Endodermal cell (in vitro differentiated cells): ENCODE measurements around the gene CCDC88C. TPM values are rescaled to one million over a fixed set of nuclear protein-coding genes. Genes with fewer than 3 reads are reported as not detected.

ENCODE experiments used
- DNase-seq: peaks from one replicate; pipeline ENCODE4 v3.0.0-alpha.2; 2017
- H3K27ac ChIP-seq: 2 replicates; pipeline ENCODE4 v1.5.1; 2013; ENCODE audit warnings: mild to moderate bottlenecking, low read depth, low read length, moderate library complexity
- H3K27me3 ChIP-seq: 2 replicates; pipeline ENCODE4 v1.6.1; 2013; ENCODE audit warnings: mild to moderate bottlenecking, low read length, moderate library complexity; ENCODE audit not compliant: insufficient read depth, control insufficient read depth, poor library complexity, severe bottlenecking
- H3K36me3 ChIP-seq: 2 replicates; pipeline ENCODE4 v1.7.0; 2013; ENCODE audit warnings: mild to moderate bottlenecking, low read length, moderate library complexity; ENCODE audit not compliant: control insufficient read depth, insufficient read depth
- H3K4me1 ChIP-seq: one replicate; pipeline ENCODE4 v1.7.0; 2013; ENCODE audit warnings: low read length; ENCODE audit not compliant: control insufficient read depth, insufficient read depth
- H3K4me3 ChIP-seq: 2 replicates; pipeline ENCODE4 v1.5.1; 2013; ENCODE audit warnings: mild to moderate bottlenecking, low read length, moderate library complexity
- H3K9ac ChIP-seq: 2 replicates; pipeline ENCODE4 v1.6.1; 2013; ENCODE audit warnings: mild to moderate bottlenecking, low read length, moderate library complexity; ENCODE audit not compliant: poor library complexity, severe bottlenecking; ENCODE audit errors: extremely low read depth
- H3K9me3 ChIP-seq: 2 replicates; pipeline ENCODE4 v1.6.1; 2013; ENCODE audit warnings: mild to moderate bottlenecking, low read length, moderate library complexity; ENCODE audit not compliant: control insufficient read depth
- H3K27ac Mint-ChIP-seq: 2 replicates; pipeline ENCODE4 v1.8.0; 2020; ENCODE audit warnings: mixed read lengths
- H3K27me3 Mint-ChIP-seq: 2 replicates; pipeline ENCODE4 v1.8.0; 2021; ENCODE audit warnings: mild to moderate bottlenecking, mixed read lengths; ENCODE audit not compliant: insufficient read depth
- H3K36me3 Mint-ChIP-seq: 2 replicates; pipeline ENCODE4 v1.8.0; 2020; ENCODE audit warnings: low read depth, mixed read lengths
- H3K4me1 Mint-ChIP-seq: 2 replicates; pipeline ENCODE4 v1.8.0; 2020; ENCODE audit warnings: mixed read lengths
- H3K4me3 Mint-ChIP-seq: 2 replicates; pipeline ENCODE4 v1.8.0; 2020; ENCODE audit warnings: mild to moderate bottlenecking, moderate library complexity, mixed read lengths
- H3K9me3 Mint-ChIP-seq: 2 replicates; pipeline ENCODE4 v1.8.0; 2020; ENCODE audit warnings: mild to moderate bottlenecking, mixed read lengths
- WGBS, 2 experiments: methylation state at CpG; one replicate each; pipeline versions ENCODE4 v1.1.5 to v1.1.7; 2013; ENCODE audit warnings: missing lambda C conversion rate in 2 of 2, mixed read lengths in 1 of 2; ENCODE audit not compliant: insufficient coverage in 1 of 2, insufficient read length in 1 of 2; 5-methylcytosine and 5-hydroxymethylcytosine counted together
- total RNA-seq, 2 donors: library from RNA; stranded (reverse); fragmentation: NEBNext Ultra II Directional in 1 of 2; extraction: Animal tissue kit (Norgen Biotek cat#: 25700) in 1 of 2; gene quantifications; 2 replicates in 1 of 2; 3 replicates in 1 of 2; pipeline ENCODE4 v1.2.1, GENCODE V29; 2021
- TF ChIP-seq, protein P1 (sequence below): fragments of 200-600 bp; sonication (generic); conservative IDR thresholded peaks from 2 replicates; pipeline ENCODE4 v1.5.0; 2021; ENCODE audit warnings: antibody characterized with exemption, mild to moderate bottlenecking

Gene CCDC88C
- total RNA-seq, 2 donors from 2014 or later = 50.0 to 50.5 TPM

DNA sequence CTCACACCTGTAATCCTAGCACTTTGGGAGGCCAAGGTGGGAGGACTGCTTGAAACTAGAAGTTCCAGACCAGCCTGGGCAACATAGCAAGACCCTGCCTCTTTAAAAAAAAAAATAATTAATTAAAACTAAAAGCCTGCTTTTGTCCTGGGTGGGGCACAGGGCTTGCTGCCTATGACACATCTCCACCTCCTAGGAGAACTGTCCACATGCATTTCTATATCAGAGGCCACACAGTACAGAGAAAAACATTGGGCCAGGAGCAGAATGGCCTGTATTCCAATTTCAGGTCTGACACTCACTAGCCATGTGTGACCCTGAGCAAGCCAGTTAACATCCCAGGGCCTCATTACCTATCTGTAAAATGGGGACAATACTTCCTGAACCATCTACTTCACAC lies 31.9 kb downstream of the CCDC88C start:
- Mint-ChIP-seq H3K4me1 (peaks cover 43% of the 10 kb centered on the region), H3K27ac (no peak overlapping the region), H3K4me3 (no peak overlapping the region), H3K27me3 (no peaks in the 10 kb centered on the region), H3K9me3 (no peaks in the 10 kb centered on the region), H3K36me3 (peaks cover 11% of the 10 kb centered on the region)
- H3K27ac ChIP-seq = no peak overlapping the region
- no peaks in the 10 kb centered on the region for H3K9me3 ChIP-seq
- TF ChIP-seq, protein P1, sequence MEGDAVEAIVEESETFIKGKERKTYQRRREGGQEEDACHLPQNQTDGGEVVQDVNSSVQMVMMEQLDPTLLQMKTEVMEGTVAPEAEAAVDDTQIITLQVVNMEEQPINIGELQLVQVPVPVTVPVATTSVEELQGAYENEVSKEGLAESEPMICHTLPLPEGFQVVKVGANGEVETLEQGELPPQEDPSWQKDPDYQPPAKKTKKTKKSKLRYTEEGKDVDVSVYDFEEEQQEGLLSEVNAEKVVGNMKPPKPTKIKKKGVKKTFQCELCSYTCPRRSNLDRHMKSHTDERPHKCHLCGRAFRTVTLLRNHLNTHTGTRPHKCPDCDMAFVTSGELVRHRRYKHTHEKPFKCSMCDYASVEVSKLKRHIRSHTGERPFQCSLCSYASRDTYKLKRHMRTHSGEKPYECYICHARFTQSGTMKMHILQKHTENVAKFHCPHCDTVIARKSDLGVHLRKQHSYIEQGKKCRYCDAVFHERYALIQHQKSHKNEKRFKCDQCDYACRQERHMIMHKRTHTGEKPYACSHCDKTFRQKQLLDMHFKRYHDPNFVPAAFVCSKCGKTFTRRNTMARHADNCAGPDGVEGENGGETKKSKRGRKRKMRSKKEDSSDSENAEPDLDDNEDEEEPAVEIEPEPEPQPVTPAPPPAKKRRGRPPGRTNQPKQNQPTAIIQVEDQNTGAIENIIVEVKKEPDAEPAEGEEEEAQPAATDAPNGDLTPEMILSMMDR = no peak
- no peak overlapping the region for H3K9ac ChIP-seq
- no peak overlapping the region for H3K4me3 ChIP-seq
- H3K27me3 ChIP-seq = no peaks in the 10 kb centered on the region
- peaks cover 17% of the 10 kb centered on the region for H3K4me1 ChIP-seq
- DNase-seq = no peak
- no peaks in the 10 kb centered on the region for H3K36me3 ChIP-seq

DNA sequence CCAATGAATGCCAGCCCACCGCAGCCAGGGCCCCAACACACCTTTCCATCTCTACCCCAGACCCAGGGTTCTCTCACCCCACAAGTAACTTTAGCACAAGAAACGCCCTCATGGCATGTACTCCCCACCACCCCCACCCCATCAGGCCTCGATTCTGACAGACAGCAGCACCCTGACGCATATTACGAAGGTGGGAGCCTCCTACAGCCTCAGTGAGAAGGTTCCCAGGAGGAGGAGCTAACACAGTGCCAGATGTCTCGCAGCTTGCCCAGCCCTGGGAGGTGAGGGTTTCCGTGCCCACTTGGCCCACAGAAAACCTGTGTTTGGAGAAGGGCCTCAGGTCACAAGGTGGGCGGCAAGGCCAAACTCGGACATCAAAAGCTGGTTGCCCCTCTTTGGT lies 32.4 kb downstream of the CCDC88C start:
- no peaks in the 10 kb centered on the region for H3K9me3 Mint-ChIP-seq
- Histone ChIP-seq H3K36me3 (no peaks in the 10 kb centered on the region), H3K4me3 (no peak overlapping the region), H3K4me1 (peaks cover 17% of the 10 kb centered on the region), H3K27me3 (no peaks in the 10 kb centered on the region), H3K9ac (no peak overlapping the region), H3K27ac (no peak overlapping the region), H3K9me3 (no peaks in the 10 kb centered on the region)
- TF ChIP-seq, protein P1 = no peak
- H3K4me3 Mint-ChIP-seq = no peak overlapping the region
- peaks cover 42% of the 10 kb centered on the region for H3K4me1 Mint-ChIP-seq
- H3K27me3 Mint-ChIP-seq = no peaks in the 10 kb centered on the region
- H3K27ac Mint-ChIP-seq = peak overlapping the region; percentile 7
- DNase-seq = peak; percentile 44
- WGBS, 2 experiments = 90 to 91% methylated on average over 3 to 9 of the region's 9 CpGs
- H3K36me3 Mint-ChIP-seq = peaks cover 7% of the 10 kb centered on the region

DNA sequence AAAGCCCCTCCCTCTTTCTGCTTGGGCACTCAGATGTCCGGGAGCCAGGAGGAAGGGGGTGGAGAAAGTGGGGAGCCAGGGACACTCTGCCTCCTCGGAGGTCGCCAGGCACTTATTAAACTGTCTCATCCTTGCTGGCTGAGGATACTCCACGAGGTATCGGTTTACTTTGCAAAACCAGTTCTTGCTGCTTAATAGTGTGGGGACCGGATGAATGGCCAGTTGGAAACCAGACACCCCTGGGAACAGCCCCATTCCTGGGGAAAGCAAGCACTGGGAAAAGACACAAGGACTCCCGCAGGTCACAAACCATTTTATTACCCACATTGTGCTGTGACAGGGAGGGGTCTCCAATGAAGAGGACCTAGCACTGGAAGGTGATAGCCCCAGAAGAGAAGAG lies 34.2 kb downstream of the CCDC88C start:
- TF ChIP-seq, protein P1 = no peak
- no peaks in the 10 kb centered on the region for H3K9me3 ChIP-seq
- H3K36me3 ChIP-seq = no peaks in the 10 kb centered on the region
- H3K27me3 Mint-ChIP-seq = no peaks in the 10 kb centered on the region
- no peak overlapping the region for H3K4me3 ChIP-seq
- 70 to 86% methylated on average over 5 to 7 of the region's 7 CpGs for WGBS, 2 experiments
- no peak overlapping the region for H3K4me3 Mint-ChIP-seq
- no peak for DNase-seq
- H3K4me1 Mint-ChIP-seq = peaks cover 34% of the 10 kb centered on the region
- H3K9ac ChIP-seq = no peak overlapping the region
- H3K4me1 ChIP-seq = peaks cover 13% of the 10 kb centered on the region
- no peak overlapping the region for H3K27ac ChIP-seq
- no peaks in the 10 kb centered on the region for H3K27me3 ChIP-seq
- H3K36me3 Mint-ChIP-seq = peaks cover 10% of the 10 kb centered on the region
- no peaks in the 10 kb centered on the region for H3K9me3 Mint-ChIP-seq
- no peak overlapping the region for H3K27ac Mint-ChIP-seq
